SK-N-SH (cell line): ENCODE measurements around the gene TECPR2. TPM values are rescaled to one million over a fixed set of nuclear protein-coding genes. Genes with fewer than 3 reads are reported as not detected.
A peak's percentile ranks its signal among the peaks of the same experiment; 100 is the strongest.

ENCODE experiments used
- CTCF ChIA-PET: fragments of 300-600, 350-600 bp; formaldehyde crosslinking; extraction: SDS; loops from one replicate; lab custom pipeline; 2021; lab: Yijun Ruan, JAX
- POLR2A ChIA-PET: fragments of 350-600 bp; sonication (Branson Sonifier 250); formaldehyde crosslinking; extraction: SDS; loops from one replicate; lab custom pipeline; 2020; ENCODE audit warnings: antibody characterized with exemption, inconsistent platforms; lab: Yijun Ruan, JAX
- DNase-seq: peaks from one replicate; pipeline ENCODE4 v3.0.0; 2012
- H2AFZ ChIP-seq: fragments of 200-600 bp; sonication (generic); 2 replicates; pipeline ENCODE4 v1.8.1; 2016; ENCODE audit warnings: antibody characterized with exemption, mild to moderate bottlenecking, low read depth
- H3F3A ChIP-seq: fragments of 200-600 bp; sonication (generic); replicated peaks from 2 replicates; pipeline ENCODE3; 2016; ENCODE audit warnings: antibody characterized with exemption, mild to moderate bottlenecking; ENCODE audit not compliant: insufficient read depth
- H3K27ac ChIP-seq, 2 experiments: fragments of 200-500 bp in 1 of 2; fragments of 200-600 bp in 1 of 2; sonication (Bioruptor generic) in 1 of 2; sonication (generic), shearing (Covaris generic) in 1 of 2; 2 replicates each; pipeline versions ENCODE4 v1.5.1 to v1.6.1; 2014 to 2016; ENCODE audit warnings: low read depth in 2 of 2, inconsistent platforms in 1 of 2, low read length in 1 of 2, mild to moderate bottlenecking in 1 of 2, mixed read lengths in 1 of 2
- H3K27me3 ChIP-seq: fragments of 200-600 bp; sonication (generic), shearing (Covaris generic); 2 replicates; pipeline ENCODE4 v1.6.1; 2016; ENCODE audit warnings: mixed run types; ENCODE audit not compliant: insufficient read depth
- H3K36me3 ChIP-seq, 2 experiments: fragments of 200-500 bp in 1 of 2; fragments of 200-600 bp in 1 of 2; sonication (Bioruptor generic) in 1 of 2; sonication (generic) in 1 of 2; replicated peaks in 1 of 2; 2 replicates each; pipeline versions ENCODE3 to v1.5.1; 2014 to 2016; ENCODE audit warnings: low read length in 1 of 2, mild to moderate bottlenecking in 1 of 2; ENCODE audit not compliant: insufficient read depth in 2 of 2, control insufficient read depth in 1 of 2
- H3K4me1 ChIP-seq, 2 experiments: fragments of 200-500 bp in 1 of 2; fragments of 200-600 bp in 1 of 2; sonication (Bioruptor generic) in 1 of 2; sonication (generic), shearing (Covaris generic) in 1 of 2; 2 replicates each; pipeline versions ENCODE4 v1.5.1 to v1.6.1; 2014 to 2016; ENCODE audit warnings: low read depth in 1 of 2, low read length in 1 of 2, mixed run types in 1 of 2; ENCODE audit not compliant: insufficient read depth in 2 of 2, control insufficient read depth in 1 of 2
- H3K4me2 ChIP-seq: fragments of 200-600 bp; sonication (generic), shearing (Covaris generic); 2 replicates; pipeline ENCODE4 v1.6.1; 2017; ENCODE audit warnings: mixed run types
- H3K4me3 ChIP-seq, 2 experiments: fragments of 200-500 bp in 1 of 2; fragments of 200-600 bp in 1 of 2; sonication (Bioruptor generic) in 1 of 2; sonication (generic), shearing (Covaris generic) in 1 of 2; 2 replicates each; pipeline versions ENCODE4 v1.5.1 to v1.8.1; 2014 to 2016; ENCODE audit warnings: low read depth in 2 of 2, inconsistent platforms in 1 of 2, low read length in 1 of 2, mild to moderate bottlenecking in 1 of 2, mixed read lengths in 1 of 2, moderate library complexity in 1 of 2
- H3K79me2 ChIP-seq: fragments of 200-600 bp; sonication (generic); 2 replicates; pipeline ENCODE4 v1.8.1; 2017; ENCODE audit warnings: mild to moderate bottlenecking; ENCODE audit not compliant: insufficient read depth
- H3K9ac ChIP-seq: fragments of 200-600 bp; sonication (generic); 2 replicates; pipeline ENCODE4 v1.6.1; 2017; ENCODE audit warnings: mixed run types
- H3K9me2 ChIP-seq: fragments of 200-600 bp; sonication (generic); 2 replicates; pipeline ENCODE4 v1.6.1; 2017; ENCODE audit warnings: mixed run types
- H3K9me3 ChIP-seq: fragments of 200-600 bp; sonication (generic); 2 replicates; pipeline ENCODE4 v1.6.1; 2017; ENCODE audit warnings: mixed run types, mild to moderate bottlenecking, moderate library complexity
- H4K20me1 ChIP-seq: fragments of 200-600 bp; sonication (generic); 2 replicates; pipeline ENCODE4 v1.6.1; 2017; ENCODE audit warnings: mild to moderate bottlenecking, mixed run types; ENCODE audit not compliant: insufficient read depth
- CHD2 ChIP-seq: fragments of 150-350 bp; IDR thresholded peaks from 2 replicates; pipeline ENCODE4 v1.6.1; 2018; ENCODE audit warnings: low read length; ENCODE audit not compliant: partially characterized antibody
- EZH2phosphoT487 ChIP-seq: fragments of 200-600 bp; sonication (generic); IDR thresholded peaks from 2 replicates; pipeline ENCODE4 v1.6.1; 2017; ENCODE audit warnings: low read depth, mixed run types, mild to moderate bottlenecking, antibody characterized with exemption, moderate library complexity, borderline replicate concordance
- FOSL2 ChIP-seq: IDR thresholded peaks from 2 replicates; pipeline ENCODE4 v1.4.0; 2012; ENCODE audit warnings: low read depth, mild to moderate bottlenecking, moderate library complexity, borderline replicate concordance
- FOXM1 ChIP-seq: IDR thresholded peaks from 2 replicates; pipeline ENCODE4 v1.4.0; 2012; ENCODE audit warnings: low read depth, mild to moderate bottlenecking
- GABPA ChIP-seq: IDR thresholded peaks from 2 replicates; pipeline ENCODE4 v1.4.0; 2012; ENCODE audit warnings: low read depth, mild to moderate bottlenecking
- JUND ChIP-seq: IDR thresholded peaks from 2 replicates; pipeline ENCODE4 v1.4.0; 2012
- MEF2A ChIP-seq: IDR thresholded peaks from 2 replicates; pipeline ENCODE4 v1.4.0; 2012; ENCODE audit warnings: low read depth, borderline replicate concordance
- RAD21 ChIP-seq: IDR thresholded peaks from 2 replicates; pipeline ENCODE4 v1.6.1; 2012; ENCODE audit warnings: mild to moderate bottlenecking, low read length
- RFX5 ChIP-seq: IDR thresholded peaks from 2 replicates; pipeline ENCODE4 v1.6.1; 2012; ENCODE audit warnings: mild to moderate bottlenecking, improper control_type of control experiment, low read length
- SMC3 ChIP-seq: IDR thresholded peaks from 2 replicates; pipeline ENCODE4 v1.6.1; 2012; ENCODE audit warnings: low read depth, low read length, improper control_type of control experiment
- TCF12 ChIP-seq: IDR thresholded peaks from 2 replicates; pipeline ENCODE4 v1.4.0; 2012
- YY1 ChIP-seq: IDR thresholded peaks from 2 replicates; pipeline ENCODE4 v1.4.0; 2012; ENCODE audit warnings: low read depth, mild to moderate bottlenecking
- WGBS: methylation state at CpG from one replicate; pipeline ENCODE4 v1.1.6; 2017; ENCODE audit warnings: low lambda C conversion rate; 5-methylcytosine and 5-hydroxymethylcytosine counted together
- polyA plus RNA-seq, 3 experiments: library from polyadenylated mRNA; depleted of rRNA; stranded (reverse); fragments of >200 nt; gene quantifications; 2 replicates each; pipeline ENCODE4 v1.2.3, GENCODE V29; 2012
- TF ChIP-seq, protein P1 (sequence below): IDR thresholded peaks from 2 replicates; pipeline ENCODE4 v1.4.0; 2012; ENCODE audit warnings: low read depth, borderline replicate concordance
- TF ChIP-seq, protein P2 (sequence below): IDR thresholded peaks from 2 replicates; pipeline ENCODE4; 2012
- TF ChIP-seq, protein P3 (sequence below): IDR thresholded peaks from 2 replicates; pipeline ENCODE4 v1.6.1; 2012; ENCODE audit warnings: mild to moderate bottlenecking, low read depth, low read length, moderate library complexity

The TECPR2 gene
- polyA plus RNA-seq, 1 of the 3 experiments (the other 2 are of a cell fraction), result 6.9 TPM

DNA sequence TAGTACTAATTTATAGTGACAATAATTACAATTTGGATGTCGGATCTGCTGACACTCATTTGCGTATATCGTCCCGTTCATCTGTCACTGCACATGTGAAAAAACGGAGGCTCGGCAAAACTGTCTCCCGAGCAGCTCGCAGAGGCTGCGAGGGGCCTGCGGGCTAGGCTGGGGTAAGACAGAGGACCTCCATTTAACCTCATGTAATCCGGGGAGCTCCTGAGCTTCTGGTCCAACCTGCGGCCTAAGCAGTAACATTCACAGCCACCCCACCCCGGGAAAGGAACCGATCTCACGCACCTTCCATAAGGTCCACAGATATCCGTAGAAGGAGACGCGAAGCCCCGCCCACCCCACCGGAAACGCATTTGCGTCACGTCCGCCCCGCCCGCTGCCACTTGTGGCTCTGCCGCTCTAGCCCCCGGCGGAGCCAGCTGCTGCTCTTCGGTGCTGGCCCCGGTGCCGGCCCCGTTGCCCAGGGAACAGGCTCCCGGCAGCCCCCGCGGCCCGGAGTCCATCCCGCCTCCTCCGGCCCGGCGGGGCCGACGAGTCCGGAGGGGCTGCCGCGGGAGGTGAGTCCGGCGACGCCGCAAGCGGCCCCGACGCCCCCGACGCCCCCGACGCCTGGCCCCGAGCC lies at the start of gene TECPR2, which contains the start of gene CINP (continued):
- TF ChIP-seq, protein P1, sequence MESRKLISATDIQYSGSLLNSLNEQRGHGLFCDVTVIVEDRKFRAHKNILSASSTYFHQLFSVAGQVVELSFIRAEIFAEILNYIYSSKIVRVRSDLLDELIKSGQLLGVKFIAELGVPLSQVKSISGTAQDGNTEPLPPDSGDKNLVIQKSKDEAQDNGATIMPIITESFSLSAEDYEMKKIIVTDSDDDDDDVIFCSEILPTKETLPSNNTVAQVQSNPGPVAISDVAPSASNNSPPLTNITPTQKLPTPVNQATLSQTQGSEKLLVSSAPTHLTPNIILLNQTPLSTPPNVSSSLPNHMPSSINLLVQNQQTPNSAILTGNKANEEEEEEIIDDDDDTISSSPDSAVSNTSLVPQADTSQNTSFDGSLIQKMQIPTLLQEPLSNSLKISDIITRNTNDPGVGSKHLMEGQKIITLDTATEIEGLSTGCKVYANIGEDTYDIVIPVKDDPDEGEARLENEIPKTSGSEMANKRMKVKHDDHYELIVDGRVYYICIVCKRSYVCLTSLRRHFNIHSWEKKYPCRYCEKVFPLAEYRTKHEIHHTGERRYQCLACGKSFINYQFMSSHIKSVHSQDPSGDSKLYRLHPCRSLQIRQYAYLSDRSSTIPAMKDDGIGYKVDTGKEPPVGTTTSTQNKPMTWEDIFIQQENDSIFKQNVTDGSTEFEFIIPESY, result no peak
- TF ChIP-seq MEF2A (no peak), JUND (no peak)
- TF ChIP-seq, protein P2, sequence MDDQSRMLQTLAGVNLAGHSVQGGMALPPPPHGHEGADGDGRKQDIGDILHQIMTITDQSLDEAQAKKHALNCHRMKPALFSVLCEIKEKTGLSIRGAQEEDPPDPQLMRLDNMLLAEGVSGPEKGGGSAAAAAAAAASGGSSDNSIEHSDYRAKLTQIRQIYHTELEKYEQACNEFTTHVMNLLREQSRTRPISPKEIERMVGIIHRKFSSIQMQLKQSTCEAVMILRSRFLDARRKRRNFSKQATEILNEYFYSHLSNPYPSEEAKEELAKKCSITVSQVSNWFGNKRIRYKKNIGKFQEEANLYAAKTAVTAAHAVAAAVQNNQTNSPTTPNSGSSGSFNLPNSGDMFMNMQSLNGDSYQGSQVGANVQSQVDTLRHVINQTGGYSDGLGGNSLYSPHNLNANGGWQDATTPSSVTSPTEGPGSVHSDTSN, result 0 out of 2 replicates have a peak, but pooled peaks have one; percentile 10
- TF ChIP-seq, protein P3, sequence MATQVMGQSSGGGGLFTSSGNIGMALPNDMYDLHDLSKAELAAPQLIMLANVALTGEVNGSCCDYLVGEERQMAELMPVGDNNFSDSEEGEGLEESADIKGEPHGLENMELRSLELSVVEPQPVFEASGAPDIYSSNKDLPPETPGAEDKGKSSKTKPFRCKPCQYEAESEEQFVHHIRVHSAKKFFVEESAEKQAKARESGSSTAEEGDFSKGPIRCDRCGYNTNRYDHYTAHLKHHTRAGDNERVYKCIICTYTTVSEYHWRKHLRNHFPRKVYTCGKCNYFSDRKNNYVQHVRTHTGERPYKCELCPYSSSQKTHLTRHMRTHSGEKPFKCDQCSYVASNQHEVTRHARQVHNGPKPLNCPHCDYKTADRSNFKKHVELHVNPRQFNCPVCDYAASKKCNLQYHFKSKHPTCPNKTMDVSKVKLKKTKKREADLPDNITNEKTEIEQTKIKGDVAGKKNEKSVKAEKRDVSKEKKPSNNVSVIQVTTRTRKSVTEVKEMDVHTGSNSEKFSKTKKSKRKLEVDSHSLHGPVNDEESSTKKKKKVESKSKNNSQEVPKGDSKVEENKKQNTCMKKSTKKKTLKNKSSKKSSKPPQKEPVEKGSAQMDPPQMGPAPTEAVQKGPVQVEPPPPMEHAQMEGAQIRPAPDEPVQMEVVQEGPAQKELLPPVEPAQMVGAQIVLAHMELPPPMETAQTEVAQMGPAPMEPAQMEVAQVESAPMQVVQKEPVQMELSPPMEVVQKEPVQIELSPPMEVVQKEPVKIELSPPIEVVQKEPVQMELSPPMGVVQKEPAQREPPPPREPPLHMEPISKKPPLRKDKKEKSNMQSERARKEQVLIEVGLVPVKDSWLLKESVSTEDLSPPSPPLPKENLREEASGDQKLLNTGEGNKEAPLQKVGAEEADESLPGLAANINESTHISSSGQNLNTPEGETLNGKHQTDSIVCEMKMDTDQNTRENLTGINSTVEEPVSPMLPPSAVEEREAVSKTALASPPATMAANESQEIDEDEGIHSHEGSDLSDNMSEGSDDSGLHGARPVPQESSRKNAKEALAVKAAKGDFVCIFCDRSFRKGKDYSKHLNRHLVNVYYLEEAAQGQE, result no peak

DNA sequence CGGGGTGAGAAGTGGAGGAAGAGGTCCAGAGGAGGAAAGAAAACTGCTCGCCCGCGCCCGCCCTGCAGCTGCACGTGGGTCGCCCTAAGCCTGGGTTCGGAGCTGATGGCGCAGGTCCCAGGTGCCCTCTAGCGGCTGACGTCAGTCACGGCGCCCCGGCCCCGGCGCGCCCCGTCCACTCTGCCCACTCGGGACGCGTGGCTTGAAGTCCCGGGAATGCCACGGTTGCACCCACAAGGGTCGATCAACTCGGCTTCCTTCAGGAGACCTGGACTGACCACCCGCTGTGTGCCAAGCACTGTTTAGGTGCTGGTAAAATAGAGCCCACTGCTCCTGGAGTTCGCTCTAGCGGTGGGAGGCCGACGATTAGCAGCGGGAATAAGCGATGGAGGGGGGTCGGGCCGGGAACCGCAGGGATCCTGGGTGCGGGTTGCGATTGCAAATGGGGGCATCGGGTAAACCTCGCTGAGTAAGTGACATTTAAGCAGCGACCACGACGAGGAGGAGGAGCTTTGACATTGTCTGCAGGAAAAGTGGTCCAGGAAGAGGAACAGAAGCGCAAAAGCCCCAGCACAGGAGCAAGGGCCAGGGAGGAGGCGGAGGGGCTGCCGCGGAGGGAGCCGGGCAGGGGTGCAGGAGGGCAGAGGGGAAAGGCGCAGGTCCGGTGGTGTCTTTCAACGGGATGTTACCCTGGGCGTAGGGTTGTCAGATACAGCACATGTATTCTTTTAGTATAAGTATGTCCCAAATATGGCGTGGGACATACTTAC lies 48.3 kb upstream of the TECPR2 start:
- H3K9me2 ChIP-seq, result no peaks in the 10 kb centered on the region
- H3K79me2 ChIP-seq, result no peaks in the 10 kb centered on the region
- H3K36me3 ChIP-seq, result no peaks in the 10 kb centered on the region
- H3K9ac ChIP-seq, result peak overlapping the region; percentile 4; the same call in 1 of the 2 replicates
- peak overlapping the region; percentile 53 to 54 for H3K4me3 ChIP-seq
- no peak overlapping the region for H3K27ac ChIP-seq
- POLR2A ChIA-PET, result interaction anchor here (0.5 to 1.0 kb wide), 2 partner anchors 251 to 252 kb away, joined by 3 to 4 read pairs; no protein-coding TSS in a partner anchor
- H3F3A ChIP-seq, result peaks cover 15% of the 10 kb centered on the region
- no peaks in the 10 kb centered on the region for H3K27me3 ChIP-seq
- peak; percentile 89 for DNase-seq
- H4K20me1 ChIP-seq, result no peaks in the 10 kb centered on the region
- no peaks in the 10 kb centered on the region for H3K9me3 ChIP-seq
- 14% methylated on average over 30 of the region's 52 CpGs for WGBS
- CTCF ChIA-PET, result interaction anchor here (0.6 to 7.4 kb wide), 67 partner anchors 8 to 607 kb away, joined by 3 to 65 read pairs (median 4); partner anchors contain the start of gene MOK
- H3K4me1 ChIP-seq, result peaks cover 5 to 17% of the 10 kb centered on the region in 2 experiments; a peak in 3 of 4 replicates
- H2AFZ ChIP-seq, result peak overlapping the region; percentile 82
- peak overlapping the region; percentile 70 for H3K4me2 ChIP-seq
- peak; percentile 91 for TF ChIP-seq RAD21
- TF ChIP-seq GABPA, result no peak
- no peak for TF ChIP-seq EZH2phosphoT487
- TF ChIP-seq, protein P3, result no peak
- TF ChIP-seq YY1, result no peak
- no peak for TF ChIP-seq RFX5
- TF ChIP-seq, protein P1, result no peak
- TF ChIP-seq TCF12, result no peak
- TF ChIP-seq FOXM1, result no peak
- no peak for TF ChIP-seq FOSL2
- TF ChIP-seq SMC3, result peak; percentile 80
- no peak for TF ChIP-seq CHD2
